ENCODE measurements around the gene CAPZB. TPM values are rescaled to one million over a fixed set of nuclear protein-coding genes. Genes with fewer than 3 reads are reported as not detected.

CAPZB gene
- total RNA-seq, 1 donor from 2014 or later = 352 TPM

DNA sequence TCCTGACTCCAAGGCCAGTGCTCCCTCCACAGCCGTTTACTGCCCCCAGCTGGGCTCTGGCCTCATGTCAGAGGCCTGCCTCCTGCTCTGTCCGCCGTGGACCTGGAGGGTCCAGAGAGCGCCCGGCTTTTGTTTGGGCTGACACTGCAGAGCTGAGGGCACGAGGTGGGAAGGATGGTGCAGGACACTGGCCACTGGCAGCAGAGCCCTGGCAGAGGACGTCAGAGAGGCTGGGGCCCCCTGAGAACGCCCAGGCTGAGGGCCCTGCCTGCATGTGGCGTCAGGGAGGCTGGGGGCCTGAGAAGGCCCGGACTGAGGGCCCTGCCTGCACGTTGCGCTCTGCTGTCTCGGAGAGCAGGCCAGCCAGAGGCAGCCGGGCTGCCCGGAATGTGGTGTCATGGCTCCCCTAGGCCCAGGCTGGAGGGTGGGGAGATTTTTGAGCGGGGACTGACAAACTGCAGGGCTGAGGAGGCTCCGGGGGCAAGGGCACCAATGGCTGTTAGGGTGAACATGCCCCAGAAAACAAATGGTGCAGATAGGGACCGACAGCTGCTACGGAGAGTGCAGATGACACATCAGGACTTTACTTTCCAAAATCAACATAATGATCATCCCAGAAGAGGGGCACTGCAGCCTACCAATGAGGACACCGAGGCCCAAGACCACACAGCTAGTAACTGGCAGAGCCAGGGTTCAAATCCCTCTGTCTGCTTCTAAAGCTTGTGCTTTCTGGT lies 141.6 kb downstream of the CAPZB start:
- Mint-ChIP-seq H3K36me3 (ENCODE audit: low read depth) (peaks cover 29% of the 10 kb centered on the region), H3K4me1 (ENCODE audit: low read depth) (no peaks in the 10 kb centered on the region), H3K27ac (ENCODE audit: unreplicated experiment) (no peak overlapping the region), H3K4me3 (ENCODE audit: unreplicated experiment) (no peak overlapping the region), H3K9me3 (ENCODE audit: low read depth) (no peaks in the 10 kb centered on the region), H3K27me3 (ENCODE audit: low read depth) (no peaks in the 10 kb centered on the region)
- no peak for DNase-seq (ENCODE audit: low spot score)
- TF ChIP-seq, protein P1, sequence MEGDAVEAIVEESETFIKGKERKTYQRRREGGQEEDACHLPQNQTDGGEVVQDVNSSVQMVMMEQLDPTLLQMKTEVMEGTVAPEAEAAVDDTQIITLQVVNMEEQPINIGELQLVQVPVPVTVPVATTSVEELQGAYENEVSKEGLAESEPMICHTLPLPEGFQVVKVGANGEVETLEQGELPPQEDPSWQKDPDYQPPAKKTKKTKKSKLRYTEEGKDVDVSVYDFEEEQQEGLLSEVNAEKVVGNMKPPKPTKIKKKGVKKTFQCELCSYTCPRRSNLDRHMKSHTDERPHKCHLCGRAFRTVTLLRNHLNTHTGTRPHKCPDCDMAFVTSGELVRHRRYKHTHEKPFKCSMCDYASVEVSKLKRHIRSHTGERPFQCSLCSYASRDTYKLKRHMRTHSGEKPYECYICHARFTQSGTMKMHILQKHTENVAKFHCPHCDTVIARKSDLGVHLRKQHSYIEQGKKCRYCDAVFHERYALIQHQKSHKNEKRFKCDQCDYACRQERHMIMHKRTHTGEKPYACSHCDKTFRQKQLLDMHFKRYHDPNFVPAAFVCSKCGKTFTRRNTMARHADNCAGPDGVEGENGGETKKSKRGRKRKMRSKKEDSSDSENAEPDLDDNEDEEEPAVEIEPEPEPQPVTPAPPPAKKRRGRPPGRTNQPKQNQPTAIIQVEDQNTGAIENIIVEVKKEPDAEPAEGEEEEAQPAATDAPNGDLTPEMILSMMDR (IDR thresholded peaks at IDR 0.05) = no peak

DNA sequence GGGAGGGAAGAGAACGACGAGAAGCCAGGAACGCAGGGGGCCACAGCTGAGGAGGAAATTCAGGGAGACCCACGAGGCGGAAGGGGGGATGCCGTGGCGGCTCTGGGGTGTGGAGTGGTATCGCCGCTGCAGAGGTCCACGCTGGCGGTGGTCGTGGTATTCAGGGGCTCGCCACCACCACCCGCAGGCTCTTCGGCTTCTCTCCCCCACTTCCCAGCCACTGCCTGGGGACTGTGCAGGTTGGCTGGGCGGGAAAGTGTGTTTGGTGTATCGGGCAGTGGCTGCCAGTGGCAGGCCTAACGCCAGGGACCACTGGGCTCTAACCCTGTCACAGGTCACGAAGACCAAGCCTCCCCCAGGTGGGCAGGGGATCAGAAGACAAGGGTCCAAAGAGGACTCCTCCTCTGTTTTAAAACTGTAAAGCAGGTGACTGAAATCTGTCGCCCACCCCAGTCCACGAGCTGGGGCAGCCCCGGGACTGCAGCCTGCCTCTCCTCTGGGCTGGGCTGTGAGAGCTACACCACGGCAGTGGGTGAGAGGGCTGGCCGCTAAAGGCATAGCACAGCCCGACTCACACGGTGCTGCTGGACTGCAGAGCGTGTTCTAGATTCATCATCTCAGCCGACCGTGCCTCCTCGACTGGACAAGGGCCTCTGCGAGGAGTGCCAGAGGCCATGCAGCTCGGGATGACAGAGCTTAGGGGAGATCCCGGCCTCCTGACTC lies 142.3 kb downstream of the CAPZB start:
- Mint-ChIP-seq H3K27me3 (ENCODE audit: low read depth) (no peaks in the 10 kb centered on the region), H3K9me3 (ENCODE audit: low read depth) (no peaks in the 10 kb centered on the region), H3K4me3 (ENCODE audit: unreplicated experiment) (no peak overlapping the region), H3K27ac (ENCODE audit: unreplicated experiment) (no peak overlapping the region), H3K36me3 (ENCODE audit: low read depth) (peaks cover 29% of the 10 kb centered on the region), H3K4me1 (ENCODE audit: low read depth) (peaks cover 3% of the 10 kb centered on the region)
- no peak for DNase-seq (ENCODE audit: low spot score)
- TF ChIP-seq, protein P1 (IDR thresholded peaks at IDR 0.05) = no peak

DNA sequence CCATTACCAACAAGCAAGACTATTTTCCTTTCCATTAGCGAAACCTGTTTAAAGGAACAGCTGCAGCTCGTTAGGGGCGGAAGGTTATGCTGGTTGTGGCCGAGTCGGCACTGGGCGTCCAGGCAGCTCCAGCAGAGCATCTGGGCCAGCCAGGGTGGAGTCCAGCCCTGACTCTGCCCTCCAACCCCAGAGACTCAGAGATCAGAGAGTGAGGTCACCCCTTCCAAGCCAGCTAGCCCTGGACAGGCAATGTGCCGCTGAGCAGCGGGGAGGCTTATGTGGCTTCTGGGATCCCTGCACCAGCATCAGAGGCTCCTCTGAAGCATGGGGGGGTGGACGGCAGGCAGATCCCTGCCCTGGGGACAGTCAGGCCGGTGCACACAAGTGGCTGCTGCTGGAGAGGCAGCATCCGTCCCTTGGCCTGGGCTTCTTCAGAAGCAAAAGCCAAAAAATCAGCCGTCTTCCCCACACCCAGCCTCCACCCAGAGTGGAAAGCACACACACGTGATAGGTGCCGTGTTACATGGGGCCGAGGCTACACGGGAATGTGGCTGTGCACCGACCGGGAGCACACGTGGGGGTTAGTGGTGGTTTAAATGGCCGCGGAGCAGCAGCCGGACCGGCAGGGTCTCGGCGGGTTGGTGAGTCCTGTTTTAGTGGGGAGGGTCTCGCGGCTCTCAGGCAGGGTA lies 143.1 kb downstream of the CAPZB start:
- no peak overlapping the region for H3K4me3 Mint-ChIP-seq (ENCODE audit: unreplicated experiment)
- peaks cover 31% of the 10 kb centered on the region for H3K36me3 Mint-ChIP-seq (ENCODE audit: low read depth)
- TF ChIP-seq, protein P1 (IDR thresholded peaks at IDR 0.05) = no peak
- peaks cover 3% of the 10 kb centered on the region for H3K4me1 Mint-ChIP-seq (ENCODE audit: low read depth)
- H3K9me3 Mint-ChIP-seq (ENCODE audit: low read depth) = no peaks in the 10 kb centered on the region
- no peak overlapping the region for H3K27ac Mint-ChIP-seq (ENCODE audit: unreplicated experiment)
- no peaks in the 10 kb centered on the region for H3K27me3 Mint-ChIP-seq (ENCODE audit: low read depth)
- DNase-seq (ENCODE audit: low spot score) = no peak

DNA sequence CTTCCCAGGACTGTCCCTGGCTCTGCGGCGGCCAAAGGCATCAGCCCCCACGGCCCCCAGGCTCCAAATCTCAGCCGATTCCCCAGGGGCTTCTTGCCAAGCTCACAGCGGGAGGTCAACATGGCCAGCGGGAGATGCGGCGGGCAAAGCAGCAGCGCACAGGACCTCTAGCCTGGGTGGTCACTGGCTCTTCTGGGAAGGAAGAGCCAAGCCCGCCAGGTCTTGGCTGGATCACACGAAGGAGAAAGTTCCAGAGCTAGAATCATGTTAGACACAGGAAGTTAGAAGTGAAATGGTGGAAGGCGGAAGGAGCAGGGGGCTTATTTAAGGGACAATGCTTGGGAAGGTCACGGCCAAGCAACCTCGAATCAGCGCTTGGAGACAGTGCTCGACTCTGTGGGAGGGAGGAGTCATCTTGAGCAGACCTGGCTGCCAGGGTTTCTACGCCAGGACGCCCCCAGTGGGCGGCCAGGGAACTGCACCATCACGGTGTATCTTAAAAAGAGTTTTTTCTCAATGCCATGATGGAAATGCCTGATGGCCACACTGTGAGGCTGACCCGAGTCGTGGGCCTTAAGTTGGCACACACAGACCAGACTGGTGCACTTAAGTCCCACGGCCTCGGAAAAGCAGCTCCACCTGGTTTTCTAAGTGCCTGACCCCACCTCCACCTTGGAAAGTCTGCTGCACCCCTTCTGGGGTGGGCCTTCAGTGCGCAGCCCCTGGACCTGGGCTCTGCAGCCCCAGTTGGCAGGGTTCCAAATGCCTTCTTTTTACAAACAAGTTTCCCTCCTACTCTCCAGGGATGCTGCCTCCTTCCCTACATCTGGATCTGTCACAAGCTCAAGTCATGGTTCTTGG lies 143.9 kb downstream of the CAPZB start:
- DNase-seq (ENCODE audit: low spot score) = no peak
- TF ChIP-seq, protein P1 (IDR thresholded peaks at IDR 0.05) = peak; percentile 86
- H3K4me3 Mint-ChIP-seq (ENCODE audit: unreplicated experiment) = no peak overlapping the region

More for the DNA sequence above, 143.9 kb downstream of the CAPZB start:
- Mint-ChIP-seq H3K9me3 (ENCODE audit: low read depth) (no peaks in the 10 kb centered on the region), H3K27ac (ENCODE audit: unreplicated experiment) (no peak overlapping the region), H3K4me1 (ENCODE audit: low read depth) (peaks cover 3% of the 10 kb centered on the region), H3K36me3 (ENCODE audit: low read depth) (peaks cover 31% of the 10 kb centered on the region), H3K27me3 (ENCODE audit: low read depth) (no peaks in the 10 kb centered on the region)

All from chondrocyte (in vitro differentiated cells).